GM18517 (cell line): ENCODE measurements around the gene PAFAH1B2.
"Not testable (repeated sequence)": the region's sequence is repeated elsewhere in the genome, so short reads cannot be mapped to it uniquely, and the experiment has no call there.

Source experiments
- ATAC-seq: cut with Tn5 transposase; IDR thresholded peaks from one replicate; pipeline ENCODE4 v1.9.1; 2021; ENCODE audit warnings: mild to moderate bottlenecking, moderate library complexity; ENCODE audit not compliant: unreplicated experiment

Gene PAFAH1B2

GRCh38 chr11:117201658-117202305 is 57.7 kb downstream of the PAFAH1B2 start:
- ATAC-seq, result no peak

GRCh38 chr11:117202386-117203068 is 58.4 kb downstream of the PAFAH1B2 start:
- ATAC-seq, result no peak

DNA sequence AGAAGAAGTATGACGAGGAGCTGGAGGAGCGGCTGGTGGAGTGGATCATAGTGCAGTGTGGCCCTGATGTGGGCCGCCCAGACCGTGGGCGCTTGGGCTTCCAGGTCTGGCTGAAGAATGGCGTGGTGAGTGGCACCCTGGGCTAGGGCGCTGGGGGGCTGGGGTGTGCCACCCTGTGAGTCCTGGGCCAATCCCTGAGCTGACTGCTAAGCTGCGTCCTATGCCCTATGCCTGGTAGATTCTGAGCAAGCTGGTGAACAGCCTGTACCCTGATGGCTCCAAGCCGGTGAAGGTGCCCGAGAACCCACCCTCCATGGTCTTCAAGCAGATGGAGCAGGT is 59.0 kb downstream of the PAFAH1B2 start:
- ATAC-seq, result no peak

DNA sequence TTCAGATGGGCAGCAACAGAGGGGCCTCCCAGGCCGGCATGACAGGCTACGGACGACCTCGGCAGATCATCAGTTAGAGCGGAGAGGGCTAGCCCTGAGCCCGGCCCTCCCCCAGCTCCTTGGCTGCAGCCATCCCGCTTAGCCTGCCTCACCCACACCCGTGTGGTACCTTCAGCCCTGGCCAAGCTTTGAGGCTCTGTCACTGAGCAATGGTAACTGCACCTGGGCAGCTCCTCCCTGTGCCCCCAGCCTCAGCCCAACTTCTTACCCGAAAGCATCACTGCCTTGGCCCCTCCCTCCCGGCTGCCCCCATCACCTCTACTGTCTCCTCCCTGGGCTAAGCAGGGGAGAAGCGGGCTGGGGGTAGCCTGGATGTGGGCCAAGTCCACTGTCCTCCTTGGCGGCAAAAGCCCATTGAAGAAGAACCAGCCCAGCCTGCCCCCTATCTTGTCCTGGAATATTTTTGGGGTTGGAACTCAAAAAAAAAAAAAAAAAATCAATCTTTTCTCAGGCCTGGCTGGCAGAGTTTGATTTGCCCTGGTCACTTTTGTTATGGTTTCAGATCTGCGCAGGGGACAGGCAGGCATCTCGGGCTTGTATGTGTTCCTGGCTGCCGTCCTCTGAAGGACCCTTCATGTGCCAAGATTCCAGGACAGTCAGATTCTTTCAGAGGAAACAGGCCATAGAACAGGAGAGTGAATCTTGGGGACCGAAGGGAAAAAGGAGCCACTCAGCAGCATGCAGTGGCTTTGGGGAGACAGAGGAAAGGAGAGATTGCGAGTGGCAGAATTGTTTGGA is 60.4 kb downstream of the PAFAH1B2 start:
- ATAC-seq, result no peak

DNA sequence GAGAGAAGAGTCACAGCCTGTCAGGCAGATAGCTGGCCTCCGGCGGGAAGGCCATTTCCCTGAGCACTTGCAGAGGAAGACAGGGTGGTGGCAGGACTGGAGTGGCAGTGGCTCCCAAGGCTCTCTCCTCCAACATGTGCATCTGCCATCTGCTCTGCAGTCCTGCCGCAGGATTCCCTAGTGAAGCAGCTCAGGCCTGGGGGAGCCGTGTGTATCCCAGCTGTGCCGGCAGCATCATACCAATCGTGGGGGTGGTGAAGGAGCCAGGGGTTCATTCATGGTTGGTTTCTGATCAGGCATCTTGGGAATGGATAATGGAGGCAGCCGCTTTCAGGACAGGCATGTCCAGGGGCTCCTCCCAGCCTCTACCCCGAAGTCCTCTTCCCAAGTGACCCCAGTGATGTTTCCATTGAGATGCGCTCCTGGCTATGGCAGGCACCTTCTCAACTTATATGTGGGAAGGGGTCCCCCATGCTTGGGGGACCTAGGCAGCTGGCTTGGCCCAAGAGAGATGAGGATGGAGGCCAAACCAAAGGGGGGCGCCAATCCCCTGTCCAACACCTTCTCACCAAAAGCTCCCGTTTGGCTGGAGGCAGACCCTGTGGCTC is 61.2 kb downstream of the PAFAH1B2 start:
- no peak for ATAC-seq

DNA sequence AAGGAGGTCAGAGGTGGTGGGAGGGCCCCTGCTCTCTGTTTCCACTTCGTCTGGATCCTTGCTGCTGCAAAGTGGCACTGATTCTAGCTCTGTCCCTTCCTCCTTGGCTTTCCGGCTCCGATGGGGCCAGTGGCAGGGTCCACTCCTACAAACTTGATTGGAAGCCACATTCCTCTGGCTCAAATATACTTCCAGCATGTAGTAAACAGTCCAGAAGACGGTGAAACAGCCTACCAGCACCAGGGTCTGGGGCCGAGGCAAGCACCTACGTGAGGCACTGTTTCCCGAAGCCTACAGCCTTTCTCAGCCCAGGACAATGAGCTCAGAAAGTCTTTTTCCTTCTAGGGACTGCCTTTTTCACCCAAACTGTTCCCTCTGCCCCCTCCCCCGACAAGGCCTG is 62.0 kb downstream of the PAFAH1B2 start:
- not testable (repeated sequence) for ATAC-seq

GRCh38 chr11:117206859-117207258 is 62.8 kb downstream of the PAFAH1B2 start:
- ATAC-seq, result not testable (repeated sequence)

- ATAC-seq, result not testable (repeated sequence)
Observed at GRCh38 chr11:117207481-117207880, 63.4 kb downstream of the PAFAH1B2 start.

- not testable (repeated sequence) for ATAC-seq
Observed at GRCh38 chr11:117208710-117209109, 64.6 kb downstream of the PAFAH1B2 start.

GRCh38 chr11:117209351-117210125 is 65.5 kb downstream of the PAFAH1B2 start:
- not testable (repeated sequence) for ATAC-seq

DNA sequence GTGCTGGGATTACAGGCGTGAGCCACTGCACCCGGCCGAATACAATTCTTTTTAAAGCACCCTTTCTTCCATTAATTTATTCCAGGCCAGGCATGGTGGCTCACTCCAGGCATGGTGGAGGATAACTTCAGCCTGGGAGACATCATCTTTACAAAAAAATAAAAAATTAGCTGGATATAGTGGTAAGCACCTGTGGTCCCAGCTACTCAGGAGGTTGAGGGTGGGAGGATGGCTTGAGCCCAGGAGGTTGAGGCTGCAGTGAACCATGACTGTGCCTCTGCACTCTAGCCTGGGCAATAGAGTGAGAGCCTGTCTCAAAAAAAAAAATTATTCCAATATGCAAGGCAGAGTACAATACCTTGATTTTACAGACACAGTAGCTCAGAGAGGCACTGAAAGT is 66.5 kb downstream of the PAFAH1B2 start:
- no peak for ATAC-seq

- no peak for ATAC-seq
Observed at GRCh38 chr11:117212697-117213355, 68.7 kb downstream of the PAFAH1B2 start.

- no peak for ATAC-seq
Observed at GRCh38 chr11:117214404-117215110, 70.5 kb downstream of the PAFAH1B2 start.

- no peak for ATAC-seq
Observed at GRCh38 chr11:117217141-117218084, 73.3 kb downstream of the PAFAH1B2 start.

- ATAC-seq, result no peak
Observed at GRCh38 chr11:117218133-117218915, 74.2 kb downstream of the PAFAH1B2 start.

DNA sequence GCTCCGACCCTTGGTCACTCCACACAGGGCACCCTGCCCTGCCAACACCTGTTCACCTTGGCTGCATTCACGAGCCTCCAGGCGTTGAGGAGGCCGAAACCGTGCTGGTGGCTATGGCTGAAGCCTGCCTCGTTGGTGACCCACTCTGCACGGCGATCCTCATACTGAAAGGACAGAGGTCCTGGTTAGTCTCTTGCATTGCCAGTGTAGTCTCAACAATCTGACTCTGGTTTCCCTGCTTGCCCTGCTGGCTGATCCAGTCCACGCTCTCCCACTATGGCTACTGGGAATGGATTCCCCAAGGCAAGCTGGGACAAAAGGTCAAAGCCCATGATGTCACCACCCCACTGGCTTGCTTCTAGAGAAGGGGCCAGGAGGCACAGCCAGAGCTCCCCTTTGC is 74.9 kb downstream of the PAFAH1B2 start:
- no peak for ATAC-seq

DNA sequence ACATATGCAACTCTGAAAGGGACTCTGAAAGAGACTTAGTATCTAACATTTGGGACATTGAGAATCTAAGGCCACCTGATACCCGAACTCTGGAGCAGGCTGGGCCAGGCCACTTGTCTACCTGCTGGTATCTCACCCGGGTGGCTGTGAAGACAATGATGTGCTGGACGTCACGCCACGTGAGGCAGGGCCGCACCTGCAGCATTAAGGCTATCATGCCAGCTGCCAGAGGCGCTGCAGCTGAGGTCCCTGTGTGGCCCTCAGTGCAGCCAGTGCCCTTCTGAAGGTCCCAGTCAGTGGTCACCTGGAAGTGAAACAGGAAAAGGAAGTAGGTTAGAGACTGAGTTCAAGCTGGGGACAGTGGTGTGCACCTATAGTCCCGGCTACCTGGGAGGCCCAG is 75.4 kb downstream of the PAFAH1B2 start:
- no peak for ATAC-seq

DNA sequence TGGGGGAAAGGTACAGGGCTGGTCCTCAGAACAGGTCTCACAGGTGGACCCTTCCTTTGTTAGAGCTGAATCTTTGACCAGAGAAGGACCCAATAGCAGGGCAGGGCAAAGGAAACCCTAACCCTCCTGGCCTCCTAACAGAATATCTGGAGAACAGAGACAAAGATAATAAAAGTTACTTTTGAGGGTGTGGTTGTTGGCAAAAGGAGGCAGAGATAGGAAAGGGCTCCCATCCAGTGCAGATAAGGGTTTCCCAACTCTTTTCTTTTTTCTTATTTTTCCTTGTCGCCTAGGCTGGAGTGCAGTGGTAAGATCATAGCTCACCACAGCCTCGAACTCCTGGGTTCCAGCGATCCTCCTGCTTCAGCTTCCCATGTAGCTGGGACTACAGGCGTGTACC is 75.9 kb downstream of the PAFAH1B2 start:
- ATAC-seq, result no peak
